HTERT RPE-1 (cell line): ENCODE results near the gene GRIK4.
"Not testable (repeated sequence)": the region's sequence is repeated elsewhere in the genome, so short reads cannot be mapped to it uniquely, and the experiment has no call there.

Source experiments
- in situ Hi-C: fragments of 300-500 bp; cut with MboI; formaldehyde crosslinking; loops from 4 replicates; pipeline ENCODE4 v1.14.3; 2020; ENCODE audit warnings: low sequenced_read_pairs

Gene GRIK4

GRCh38 chr11:120599816-120600420 lies 88.4 kb downstream of the GRIK4 start:
- in situ Hi-C loops: no loop called here

DNA sequence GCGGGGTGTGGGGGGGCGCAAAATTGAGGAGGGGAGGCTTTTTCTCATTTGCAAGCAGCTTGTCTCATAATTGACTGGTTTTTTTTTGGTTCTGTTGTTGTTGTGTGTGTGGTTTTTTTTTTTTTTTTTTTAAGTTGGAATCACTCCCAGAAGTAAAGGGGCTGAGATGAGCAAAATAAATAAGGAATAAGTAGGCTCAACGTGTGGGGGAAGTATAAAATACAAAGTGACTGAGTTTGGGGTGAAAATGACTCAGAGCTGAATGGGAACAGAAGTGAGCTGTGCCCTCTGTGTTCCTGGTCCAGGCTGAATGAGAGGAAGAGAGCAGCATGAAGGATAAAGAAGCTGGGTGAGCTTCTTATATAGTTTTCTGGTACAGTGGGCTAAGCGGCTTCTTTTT lies 90.0 kb downstream of the GRIK4 start:
- in situ Hi-C loops: no loop called here

GRCh38 chr11:120603071-120603470 lies 91.5 kb downstream of the GRIK4 start:
- in situ Hi-C loops: no loop called here

- in situ Hi-C loops: no loop called here
These were observed 93.9 kb downstream of the GRIK4 start for GRCh38 chr11:120605469-120605868.

DNA sequence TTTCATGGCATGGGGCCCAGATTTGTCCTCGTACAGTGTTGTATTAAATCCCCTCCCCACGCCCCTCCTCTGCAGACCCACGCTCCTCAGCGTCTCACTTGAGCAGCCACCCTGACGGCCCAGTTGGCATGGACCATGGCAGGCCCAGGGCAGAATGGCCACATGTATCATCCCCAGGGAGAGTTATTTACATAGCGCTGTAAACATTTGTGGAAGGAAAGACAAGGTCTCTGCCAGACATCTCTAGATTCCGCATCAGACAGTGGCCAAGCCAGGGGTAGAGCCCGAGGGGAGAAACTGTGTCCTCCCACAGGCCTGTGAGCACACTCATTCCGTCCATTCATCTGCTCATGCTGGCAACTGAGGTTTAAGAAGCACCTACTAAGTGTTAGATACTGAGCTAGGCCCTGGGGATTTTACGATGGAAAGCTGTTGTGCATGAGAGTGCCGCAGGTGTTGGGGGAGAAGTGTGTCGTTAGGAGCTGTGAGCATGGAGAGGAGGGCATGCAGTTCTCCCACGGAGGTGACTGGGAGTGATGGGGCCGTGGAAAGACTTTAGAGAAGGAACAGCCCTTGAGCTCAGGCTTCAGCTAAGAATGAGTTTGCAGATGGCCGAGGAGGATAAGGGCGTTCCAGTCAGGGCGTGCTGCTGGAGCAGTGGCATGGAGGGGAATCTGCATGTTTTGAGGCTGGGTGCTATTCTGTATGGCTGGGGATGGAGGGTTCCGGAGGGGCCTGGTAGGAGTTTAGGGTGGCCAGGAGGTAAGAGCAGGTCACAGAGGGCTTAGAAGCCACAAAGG lies 94.9 kb downstream of the GRIK4 start:
- in situ Hi-C loops: no loop called here

GRCh38 chr11:120608061-120608460 lies 96.5 kb downstream of the GRIK4 start:
- in situ Hi-C loops: no loop called here

- in situ Hi-C loops: no loop called here
These were observed 97.2 kb downstream of the GRIK4 start for GRCh38 chr11:120608760-120609211.

DNA sequence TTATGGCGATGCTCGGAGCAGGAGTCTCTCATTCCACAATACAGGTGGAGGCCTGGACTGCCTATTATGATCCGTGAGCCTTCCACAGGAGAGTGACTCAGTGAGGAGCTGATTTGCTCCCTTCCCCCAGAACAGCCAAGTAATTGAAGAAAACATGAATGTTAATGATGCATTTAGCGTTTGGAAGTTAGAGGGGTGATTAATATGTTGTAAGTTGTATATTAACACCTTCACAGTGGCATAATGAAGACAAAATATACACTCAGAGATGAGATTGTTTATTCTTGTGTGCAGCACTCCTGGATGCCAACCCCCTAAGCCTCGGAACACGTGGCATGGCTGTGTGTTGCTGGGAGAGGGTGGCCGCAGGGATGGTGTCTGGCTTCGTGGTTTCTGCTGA lies 98.6 kb downstream of the GRIK4 start:
- in situ Hi-C loops: no loop called here

DNA sequence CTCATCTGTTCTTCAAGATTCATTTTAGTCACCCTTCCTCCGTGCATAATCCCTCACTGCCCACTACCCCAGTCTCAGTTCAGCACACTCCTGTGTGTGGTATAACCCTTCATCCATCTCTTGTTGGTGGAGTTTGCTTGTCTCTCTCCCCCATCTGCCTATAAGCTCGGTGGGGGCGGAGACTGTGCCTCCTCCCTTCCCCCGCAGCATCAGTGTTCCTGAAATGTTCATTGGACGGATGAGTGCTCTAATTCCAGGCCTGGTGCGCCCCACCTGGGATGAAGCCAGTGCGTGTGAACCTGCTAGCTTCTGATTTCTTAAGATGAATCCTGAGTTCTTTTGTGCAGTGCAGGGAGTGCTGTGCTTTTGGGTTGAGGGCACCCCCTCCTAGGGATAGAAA lies 100.0 kb downstream of the GRIK4 start:
- in situ Hi-C loops: no loop called here

DNA sequence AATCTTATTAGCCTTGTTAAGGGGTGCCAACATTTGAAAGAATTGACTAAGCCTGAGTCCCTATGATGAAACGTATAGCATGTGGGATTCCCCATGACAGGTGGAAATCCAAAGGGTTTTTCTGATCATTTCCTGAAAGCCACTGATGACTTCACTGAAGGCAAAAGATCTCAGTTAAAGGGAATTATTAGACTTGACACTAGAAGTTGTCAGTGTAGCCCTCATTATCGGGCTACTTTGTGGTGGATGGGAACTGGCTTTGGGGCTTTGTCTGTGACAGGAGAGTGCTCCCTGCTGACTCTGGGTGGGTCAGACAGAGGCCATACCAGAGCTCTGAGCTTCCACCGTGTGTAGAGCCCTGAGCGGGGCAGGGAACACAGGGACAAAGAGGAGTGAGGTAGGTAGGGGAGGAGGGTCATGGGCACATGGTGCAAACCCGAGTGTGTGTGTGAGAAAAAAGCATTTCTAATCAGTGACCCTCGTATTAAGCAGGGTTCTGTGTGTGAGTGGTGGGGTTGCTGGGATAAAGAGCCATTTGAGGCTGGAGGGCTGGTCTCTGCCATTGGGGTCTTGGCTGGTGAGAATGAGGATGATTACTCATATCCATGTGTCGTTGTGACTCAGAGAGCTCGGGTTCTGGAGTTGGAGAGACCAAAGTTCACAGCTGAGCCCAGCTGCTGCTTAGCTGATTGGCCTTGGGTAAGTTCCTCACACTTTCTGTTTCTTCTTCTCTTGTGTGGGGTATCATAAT lies 101.1 kb downstream of the GRIK4 start:
- in situ Hi-C loops: no loop called here

- in situ Hi-C loops: no loop called here
These were observed 102.0 kb downstream of the GRIK4 start for GRCh38 chr11:120613264-120614226.

- in situ Hi-C loops: no loop called here
These were observed 103.8 kb downstream of the GRIK4 start for GRCh38 chr11:120615391-120615790.

DNA sequence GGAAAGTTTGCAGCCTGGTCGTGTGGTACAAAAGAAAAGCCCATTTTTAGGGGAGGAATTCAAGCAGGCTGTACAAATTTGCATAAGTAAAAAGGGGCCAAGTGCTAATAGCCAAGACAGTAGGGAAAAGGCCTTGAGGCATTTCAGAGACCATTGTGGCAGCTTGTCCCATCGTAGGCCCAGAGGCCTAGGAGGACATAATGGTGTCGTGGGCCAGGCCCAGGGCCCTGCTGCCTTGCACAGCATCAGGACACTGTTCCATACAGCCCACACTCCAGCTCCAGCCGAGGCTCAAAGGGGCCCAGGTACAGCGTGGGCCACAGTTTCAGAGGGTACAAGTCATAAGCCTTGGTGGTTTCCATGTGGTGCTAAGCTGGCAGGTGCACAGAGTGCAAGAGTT lies 106.9 kb downstream of the GRIK4 start:
- in situ Hi-C loops: no loop called here

DNA sequence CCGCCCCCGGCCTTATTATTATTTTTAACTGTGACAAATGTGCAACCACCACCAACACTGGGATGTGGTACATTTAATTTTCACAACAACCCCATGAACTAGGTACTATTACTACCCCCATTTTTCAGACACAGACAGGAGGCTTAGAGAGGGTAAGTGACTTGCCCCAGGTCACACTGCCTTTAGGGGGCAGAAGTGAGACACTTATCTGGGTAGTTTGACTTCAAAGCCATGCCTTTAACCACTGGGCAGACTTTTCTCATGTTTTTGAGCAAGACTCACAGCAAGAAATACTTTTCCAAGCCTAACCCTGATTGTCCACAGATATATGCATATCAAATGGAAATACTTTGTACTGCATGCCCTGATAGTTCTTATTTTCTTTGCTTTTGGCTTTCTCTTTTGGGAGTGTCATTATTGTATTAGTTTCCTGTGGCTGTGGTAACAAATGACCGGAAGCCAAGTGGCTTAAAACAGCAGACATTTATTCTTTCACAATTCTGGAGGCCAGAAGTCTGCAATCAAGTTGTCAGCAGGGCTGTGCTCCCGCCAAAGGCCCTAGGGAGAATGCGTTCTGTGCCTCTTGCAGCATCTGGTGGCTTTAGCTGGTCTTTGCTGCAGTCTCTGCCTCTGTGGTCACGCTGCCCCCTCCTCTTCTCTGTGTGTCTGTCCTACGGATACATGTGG lies 110.8 kb downstream of the GRIK4 start:
- in situ Hi-C loops: no loop called here

- in situ Hi-C loops: not testable (repeated sequence)
These were observed 113.4 kb downstream of the GRIK4 start for GRCh38 chr11:120624992-120625391.

- in situ Hi-C loops: no loop called here
These were observed 114.0 kb downstream of the GRIK4 start for GRCh38 chr11:120625565-120625964.

DNA sequence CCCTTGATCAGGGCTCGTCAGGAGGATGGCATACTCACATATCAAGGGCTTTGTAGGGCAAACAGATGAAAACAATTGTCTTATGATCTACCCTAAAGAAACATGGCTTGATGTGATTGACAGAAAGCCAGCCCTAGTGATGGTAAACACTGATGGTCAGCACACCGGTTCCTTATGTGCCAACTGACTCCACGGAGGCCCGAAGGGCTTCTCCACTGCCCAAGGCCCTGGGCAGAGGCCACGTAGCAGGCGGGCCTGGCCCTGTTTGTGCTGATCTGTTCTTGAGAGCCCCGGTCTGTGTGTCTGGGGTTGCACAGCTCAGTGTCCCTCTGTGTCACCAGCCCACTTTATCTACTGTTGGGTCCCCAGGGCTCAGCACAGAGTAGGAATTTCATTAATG lies 115.2 kb downstream of the GRIK4 start:
- in situ Hi-C loops: no loop called here

DNA sequence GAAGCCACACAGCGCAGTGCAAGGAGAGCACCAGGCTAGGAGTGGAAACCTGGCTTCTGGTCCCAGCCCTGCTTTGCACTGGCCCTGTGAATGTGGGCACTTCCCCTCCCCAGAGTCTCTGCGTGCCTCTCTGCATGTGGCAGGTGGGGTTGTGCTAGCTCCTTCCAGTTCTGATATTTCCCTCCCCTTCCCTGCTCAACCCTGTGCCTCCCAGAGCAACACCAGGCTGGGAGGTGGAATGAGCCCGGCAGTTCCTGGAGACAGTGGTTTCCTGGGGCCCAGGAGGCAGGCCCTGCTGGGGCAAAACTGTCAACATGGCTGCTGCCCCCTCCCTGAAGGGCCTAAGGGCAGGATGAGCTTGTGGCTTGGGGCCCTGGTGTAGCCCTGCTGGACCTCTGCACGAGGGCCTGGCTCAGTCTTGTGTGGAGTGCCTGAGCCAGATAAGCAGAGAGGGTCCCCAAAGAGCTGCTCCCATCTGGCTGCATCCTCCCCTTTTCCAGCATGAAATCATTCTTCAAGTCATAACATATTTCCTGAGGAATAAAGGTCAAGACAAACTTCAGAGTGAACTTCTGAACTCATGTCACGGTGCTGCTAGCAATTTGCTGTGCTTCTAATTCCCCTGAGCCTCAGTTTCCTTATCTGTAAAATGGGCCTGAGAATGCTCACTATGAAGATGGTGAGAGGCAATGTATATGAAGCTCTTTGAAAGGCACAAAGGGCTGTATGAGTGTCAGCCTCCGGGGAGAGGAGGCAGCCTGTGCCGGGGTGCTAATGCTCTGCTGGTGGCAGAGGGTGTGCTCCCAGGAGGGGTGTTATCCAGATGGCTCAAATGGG lies 116.0 kb downstream of the GRIK4 start:
- in situ Hi-C loops: no loop called here

- in situ Hi-C loops: no loop called here
These were observed 118.0 kb downstream of the GRIK4 start for GRCh38 chr11:120629407-120630080.
